Measurements from ENCODE around the gene ARF1. TPM values are rescaled to one million over a fixed set of nuclear protein-coding genes. Genes with fewer than 3 reads are reported as not detected.

The ARF1 gene
- total and polyA plus RNA-seq, 2 of the 8 experiments (the other 6 are each of a cell fraction or from before 2014, with no cell fraction given): 265 to 471 TPM

DNA sequence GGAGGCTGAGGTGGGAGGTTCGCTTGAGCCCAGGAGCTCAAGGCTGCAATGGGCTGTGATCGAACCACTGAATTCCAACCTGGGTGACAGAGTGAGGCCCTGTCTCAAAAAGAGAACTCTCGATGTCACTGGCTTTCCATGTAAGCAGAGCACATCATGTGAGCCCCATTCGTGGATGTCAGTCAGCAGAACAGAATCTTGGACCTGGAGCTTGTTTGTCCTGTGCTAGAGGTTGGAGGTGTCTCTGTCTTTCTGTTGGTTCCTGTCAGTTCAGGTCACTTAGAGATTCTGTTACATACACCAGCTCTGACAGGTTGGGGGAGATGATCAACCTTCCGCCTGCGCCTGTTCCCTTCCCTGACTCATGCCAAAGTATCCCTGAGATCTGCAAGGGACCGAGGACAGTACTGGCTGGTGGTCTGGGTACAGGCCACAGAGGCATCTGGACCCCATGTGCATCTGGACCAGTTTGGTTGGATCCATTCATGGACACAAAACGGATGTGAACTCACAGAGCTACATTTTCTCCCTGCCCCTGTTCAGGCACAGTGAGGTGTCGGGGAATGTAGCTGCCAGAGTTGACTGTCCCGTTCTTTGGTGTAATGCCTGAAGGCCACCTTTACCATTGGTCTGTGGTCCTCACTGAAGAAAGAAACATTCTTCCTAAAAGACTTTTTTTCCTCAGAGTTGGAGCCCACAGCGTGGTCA, 10.0 kb downstream of the ARF1 start:
- H3K79me1 ChIP-seq (ENCODE audit: low read depth, low read length): peaks cover 62% of the 10 kb centered on the region
- ChIA-PET POLR2A (ENCODE audit: partially characterized antibody) (interaction anchor here (1.1 to 7.1 kb wide), 4 partner anchors 7 to 73 kb away, joined by 3 to 53 read pairs (median 7); partner anchors contain the start of genes ARF1 and IBA57), CTCF (ENCODE audit: partially characterized antibody) (interaction anchor here (0.7 to 2.9 kb wide), 5 partner anchors 8 to 376 kb away, joined by 3 to 14 read pairs (median 4); no protein-coding TSS in a partner anchor)
- H2BK20ac ChIP-seq (ENCODE audit: low read length): no peak overlapping the region
- WGBS, 2 experiments (ENCODE audit: extremely low coverage in 1 of 2, insufficient coverage in 1 of 2, insufficient read length in 1 of 2, insufficient replicate concordance in 2 of 2, low coverage in 1 of 2, low lambda C conversion rate in 2 of 2, missing lambda C conversion rate in 1 of 2): 92% methylated on average over 11 of the region's 11 CpGs; no CpG with 5 or more reads in 1 of the 2 experiments
- no peak overlapping the region for H2AK5ac ChIP-seq (ENCODE audit: low read depth, low read length)
- H4K20me1 ChIP-seq (replicated peaks in 1 of 2; ENCODE audit: control insufficient read depth in 1 of 2, insufficient read depth in 2 of 2, low read length in 2 of 2): peaks cover 57 to 79% of the 10 kb centered on the region in 2 experiments
- H2BK15ac ChIP-seq (ENCODE audit: low read length): no peak overlapping the region
- no peak overlapping the region for H4K91ac ChIP-seq (replicated peaks; ENCODE audit: insufficient read length, low read length)
- H3K27me3 ChIP-seq (replicated peaks in 1 of 4; ENCODE audit: control insufficient read depth in 3 of 4, extremely low read depth in 1 of 4, insufficient read depth in 3 of 4, low read length in 3 of 4): no peaks in the 10 kb centered on the region
- peaks cover 2 to 6% (median 3%) of the 10 kb centered on the region in 4 experiments; a peak in 7 of 8 replicates for H3K36me3 ChIP-seq (ENCODE audit: control insufficient read depth in 2 of 4, insufficient read depth in 4 of 4, low read length in 3 of 4)
- TF ChIP-seq CEBPB (IDR thresholded peaks at IDR 0.05; ENCODE audit: low read depth, low read length): no peak
- TF ChIP-seq KDM4A (IDR thresholded peaks at IDR 0.05; ENCODE audit: low read depth, low read length, severe bottlenecking): no peak
- TF ChIP-seq ATF2 (IDR thresholded peaks at IDR 0.05; ENCODE audit: low read length): no peak
- no peak overlapping the region for H3K4ac ChIP-seq (replicated peaks; ENCODE audit: insufficient read length, low read depth, low read length)
- H2BK5ac ChIP-seq (ENCODE audit: low read depth, low read length): no peak overlapping the region
- no peak overlapping the region for H3K9ac ChIP-seq (replicated peaks in 1 of 4; ENCODE audit: extremely low read depth in 1 of 4, low read depth in 3 of 4, low read length in 3 of 4)
- H2BK12ac ChIP-seq (ENCODE audit: low read depth, low read length): no peak overlapping the region
- H2BK120ac ChIP-seq (replicated peaks; ENCODE audit: low read depth, low read length): no peak overlapping the region
- H4K5ac ChIP-seq (ENCODE audit: insufficient read length, low read depth, low read length): no peak overlapping the region
- H3K14ac ChIP-seq (ENCODE audit: insufficient read length): no peak overlapping the region
- H3K18ac ChIP-seq (ENCODE audit: extremely low read depth, low read length): no peak overlapping the region
- peaks cover 3 to 5% of the 10 kb centered on the region in 2 experiments; a peak in 3 of 4 replicates for H3K9me3 ChIP-seq (ENCODE audit: insufficient read depth in 2 of 2, low read depth in 1 of 2, low read length in 1 of 2)
- no peak overlapping the region for H3K27ac ChIP-seq (ENCODE audit: low read depth, low read length)
- H3K23ac ChIP-seq (ENCODE audit: insufficient read length): no peak overlapping the region
- no peak overlapping the region for H3K4me2 ChIP-seq (ENCODE audit: insufficient read depth in 1 of 2, low read depth in 2 of 2, low read length in 2 of 2)
- H2AFZ ChIP-seq (ENCODE audit: low read length): no peak overlapping the region
- no peak for FAIRE-seq
- H3K4me3 ChIP-seq (ENCODE audit: extremely low read depth in 1 of 4, insufficient read depth in 2 of 4, low read depth in 3 of 4, low read length in 4 of 4): no peak overlapping the region
- H4K8ac ChIP-seq (ENCODE audit: extremely low read depth, insufficient read depth, low read length): no peak overlapping the region
- peaks cover 0 to 3% (median 0%) of the 10 kb centered on the region in 4 experiments; a peak in 3 of 7 replicates for H3K4me1 ChIP-seq (replicated peaks in 1 of 4; ENCODE audit: control insufficient read depth in 3 of 4, insufficient read depth in 4 of 4, low read length in 3 of 4)
- DNase-seq (ENCODE audit: low read depth in 1 of 2, low spot score in 2 of 2): no peak
- H3K56ac ChIP-seq (replicated peaks; ENCODE audit: insufficient read length, low read depth, low read length): no peak overlapping the region
- peaks cover 65 to 97% of the 10 kb centered on the region in 2 experiments for H3K79me2 ChIP-seq (ENCODE audit: control insufficient read depth in 1 of 2, insufficient read depth in 2 of 2, low read length in 2 of 2)
- no peaks in the 10 kb centered on the region for H3K23me2 ChIP-seq (ENCODE audit: low read depth, low read length)
